H1 (cell line): ENCODE results near the gene CEP72. TPM values are rescaled to one million over a fixed set of nuclear protein-coding genes. Genes with fewer than 3 reads are reported as not detected.

Experiments used
- polyA plus RNA-seq, 7 experiments: library from polyadenylated mRNA; depleted of rRNA in 3 of 7; stranded (reverse) in 5 of 7; unstranded in 2 of 7; fragments of >200 nt in 5 of 7; fragments of 200-250 nt in 2 of 7; gene quantifications; 1 replicate in 5 of 7; 2 replicates in 1 of 7; 4 replicates in 1 of 7; pipeline versions ENCODE4 v1.2.1 to v1.2.3, GENCODE V29; 2011 to 2013; ENCODE audit warnings: missing spikeins in 2 of 7, mixed read lengths in 2 of 7
- total RNA-seq: library from RNA; stranded (reverse); fragmentation: NEBNext Ultra II Directional; extraction: Animal tissue kit (Norgen Biotek cat#: 25700); gene quantifications from 2 replicates; pipeline ENCODE4 v1.2.1, GENCODE V29; 2021
- TF ChIP-seq, protein P1 (sequence below): fragments of 300-600 bp; sonication (generic); IDR thresholded peaks from 2 replicates; pipeline ENCODE4 v1.7.1; 2012; ENCODE audit warnings: low read length, moderate library complexity, mild to moderate bottlenecking, inconsistent platforms; ENCODE audit not compliant: insufficient replicate concordance

CEP72 gene
- total and polyA plus RNA-seq, 2 of the 8 experiments (the other 6 are each of a cell fraction or from before 2014, with no cell fraction given), result 13.1 to 19.6 TPM

DNA sequence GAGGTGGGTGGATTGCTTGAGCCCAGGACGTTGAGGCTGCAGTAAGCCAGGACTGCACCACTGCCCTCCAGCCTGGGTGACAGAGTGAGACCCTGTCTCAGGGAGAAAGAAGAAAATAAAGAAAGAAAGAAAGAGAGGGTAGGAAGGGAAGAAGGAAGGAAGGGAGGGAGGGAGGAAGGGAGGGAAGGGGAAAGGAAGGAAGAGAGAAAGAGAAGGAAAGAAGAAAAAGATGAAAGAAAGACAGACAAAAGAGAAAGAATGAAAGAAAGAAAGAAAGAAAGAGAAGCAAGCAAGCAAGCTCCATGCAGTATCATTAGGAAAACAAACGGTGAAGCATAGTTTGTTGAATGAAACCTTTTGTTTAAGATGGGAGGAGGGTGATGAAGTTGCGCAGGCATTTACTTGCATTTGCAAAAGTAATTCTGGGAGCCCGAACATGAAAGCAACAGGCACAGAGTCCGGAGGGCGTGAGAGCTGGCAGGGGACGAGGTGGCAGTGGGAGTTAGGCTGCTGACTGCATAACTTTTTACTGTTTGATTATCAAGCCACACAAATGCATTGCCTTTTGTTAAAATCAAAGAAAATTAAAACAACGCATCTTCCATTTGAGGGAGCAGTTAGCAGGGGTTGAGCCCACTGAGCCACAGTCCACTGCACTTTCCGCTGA lies 26.0 kb upstream of the CEP72 start (continued):
- TF ChIP-seq, protein P1, sequence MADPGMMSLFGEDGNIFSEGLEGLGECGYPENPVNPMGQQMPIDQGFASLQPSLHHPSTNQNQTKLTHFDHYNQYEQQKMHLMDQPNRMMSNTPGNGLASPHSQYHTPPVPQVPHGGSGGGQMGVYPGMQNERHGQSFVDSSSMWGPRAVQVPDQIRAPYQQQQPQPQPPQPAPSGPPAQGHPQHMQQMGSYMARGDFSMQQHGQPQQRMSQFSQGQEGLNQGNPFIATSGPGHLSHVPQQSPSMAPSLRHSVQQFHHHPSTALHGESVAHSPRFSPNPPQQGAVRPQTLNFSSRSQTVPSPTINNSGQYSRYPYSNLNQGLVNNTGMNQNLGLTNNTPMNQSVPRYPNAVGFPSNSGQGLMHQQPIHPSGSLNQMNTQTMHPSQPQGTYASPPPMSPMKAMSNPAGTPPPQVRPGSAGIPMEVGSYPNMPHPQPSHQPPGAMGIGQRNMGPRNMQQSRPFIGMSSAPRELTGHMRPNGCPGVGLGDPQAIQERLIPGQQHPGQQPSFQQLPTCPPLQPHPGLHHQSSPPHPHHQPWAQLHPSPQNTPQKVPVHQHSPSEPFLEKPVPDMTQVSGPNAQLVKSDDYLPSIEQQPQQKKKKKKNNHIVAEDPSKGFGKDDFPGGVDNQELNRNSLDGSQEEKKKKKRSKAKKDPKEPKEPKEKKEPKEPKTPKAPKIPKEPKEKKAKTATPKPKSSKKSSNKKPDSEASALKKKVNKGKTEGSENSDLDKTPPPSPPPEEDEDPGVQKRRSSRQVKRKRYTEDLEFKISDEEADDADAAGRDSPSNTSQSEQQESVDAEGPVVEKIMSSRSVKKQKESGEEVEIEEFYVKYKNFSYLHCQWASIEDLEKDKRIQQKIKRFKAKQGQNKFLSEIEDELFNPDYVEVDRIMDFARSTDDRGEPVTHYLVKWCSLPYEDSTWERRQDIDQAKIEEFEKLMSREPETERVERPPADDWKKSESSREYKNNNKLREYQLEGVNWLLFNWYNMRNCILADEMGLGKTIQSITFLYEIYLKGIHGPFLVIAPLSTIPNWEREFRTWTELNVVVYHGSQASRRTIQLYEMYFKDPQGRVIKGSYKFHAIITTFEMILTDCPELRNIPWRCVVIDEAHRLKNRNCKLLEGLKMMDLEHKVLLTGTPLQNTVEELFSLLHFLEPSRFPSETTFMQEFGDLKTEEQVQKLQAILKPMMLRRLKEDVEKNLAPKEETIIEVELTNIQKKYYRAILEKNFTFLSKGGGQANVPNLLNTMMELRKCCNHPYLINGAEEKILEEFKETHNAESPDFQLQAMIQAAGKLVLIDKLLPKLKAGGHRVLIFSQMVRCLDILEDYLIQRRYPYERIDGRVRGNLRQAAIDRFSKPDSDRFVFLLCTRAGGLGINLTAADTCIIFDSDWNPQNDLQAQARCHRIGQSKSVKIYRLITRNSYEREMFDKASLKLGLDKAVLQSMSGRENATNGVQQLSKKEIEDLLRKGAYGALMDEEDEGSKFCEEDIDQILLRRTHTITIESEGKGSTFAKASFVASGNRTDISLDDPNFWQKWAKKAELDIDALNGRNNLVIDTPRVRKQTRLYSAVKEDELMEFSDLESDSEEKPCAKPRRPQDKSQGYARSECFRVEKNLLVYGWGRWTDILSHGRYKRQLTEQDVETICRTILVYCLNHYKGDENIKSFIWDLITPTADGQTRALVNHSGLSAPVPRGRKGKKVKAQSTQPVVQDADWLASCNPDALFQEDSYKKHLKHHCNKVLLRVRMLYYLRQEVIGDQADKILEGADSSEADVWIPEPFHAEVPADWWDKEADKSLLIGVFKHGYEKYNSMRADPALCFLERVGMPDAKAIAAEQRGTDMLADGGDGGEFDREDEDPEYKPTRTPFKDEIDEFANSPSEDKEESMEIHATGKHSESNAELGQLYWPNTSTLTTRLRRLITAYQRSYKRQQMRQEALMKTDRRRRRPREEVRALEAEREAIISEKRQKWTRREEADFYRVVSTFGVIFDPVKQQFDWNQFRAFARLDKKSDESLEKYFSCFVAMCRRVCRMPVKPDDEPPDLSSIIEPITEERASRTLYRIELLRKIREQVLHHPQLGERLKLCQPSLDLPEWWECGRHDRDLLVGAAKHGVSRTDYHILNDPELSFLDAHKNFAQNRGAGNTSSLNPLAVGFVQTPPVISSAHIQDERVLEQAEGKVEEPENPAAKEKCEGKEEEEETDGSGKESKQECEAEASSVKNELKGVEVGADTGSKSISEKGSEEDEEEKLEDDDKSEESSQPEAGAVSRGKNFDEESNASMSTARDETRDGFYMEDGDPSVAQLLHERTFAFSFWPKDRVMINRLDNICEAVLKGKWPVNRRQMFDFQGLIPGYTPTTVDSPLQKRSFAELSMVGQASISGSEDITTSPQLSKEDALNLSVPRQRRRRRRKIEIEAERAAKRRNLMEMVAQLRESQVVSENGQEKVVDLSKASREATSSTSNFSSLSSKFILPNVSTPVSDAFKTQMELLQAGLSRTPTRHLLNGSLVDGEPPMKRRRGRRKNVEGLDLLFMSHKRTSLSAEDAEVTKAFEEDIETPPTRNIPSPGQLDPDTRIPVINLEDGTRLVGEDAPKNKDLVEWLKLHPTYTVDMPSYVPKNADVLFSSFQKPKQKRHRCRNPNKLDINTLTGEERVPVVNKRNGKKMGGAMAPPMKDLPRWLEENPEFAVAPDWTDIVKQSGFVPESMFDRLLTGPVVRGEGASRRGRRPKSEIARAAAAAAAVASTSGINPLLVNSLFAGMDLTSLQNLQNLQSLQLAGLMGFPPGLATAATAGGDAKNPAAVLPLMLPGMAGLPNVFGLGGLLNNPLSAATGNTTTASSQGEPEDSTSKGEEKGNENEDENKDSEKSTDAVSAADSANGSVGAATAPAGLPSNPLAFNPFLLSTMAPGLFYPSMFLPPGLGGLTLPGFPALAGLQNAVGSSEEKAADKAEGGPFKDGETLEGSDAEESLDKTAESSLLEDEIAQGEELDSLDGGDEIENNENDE, result no peak
- TF ChIP-seq, all 59 proteins: peak for 0
